Measurements from ENCODE around the gene EXOC3L1.

The EXOC3L1 gene

DNA sequence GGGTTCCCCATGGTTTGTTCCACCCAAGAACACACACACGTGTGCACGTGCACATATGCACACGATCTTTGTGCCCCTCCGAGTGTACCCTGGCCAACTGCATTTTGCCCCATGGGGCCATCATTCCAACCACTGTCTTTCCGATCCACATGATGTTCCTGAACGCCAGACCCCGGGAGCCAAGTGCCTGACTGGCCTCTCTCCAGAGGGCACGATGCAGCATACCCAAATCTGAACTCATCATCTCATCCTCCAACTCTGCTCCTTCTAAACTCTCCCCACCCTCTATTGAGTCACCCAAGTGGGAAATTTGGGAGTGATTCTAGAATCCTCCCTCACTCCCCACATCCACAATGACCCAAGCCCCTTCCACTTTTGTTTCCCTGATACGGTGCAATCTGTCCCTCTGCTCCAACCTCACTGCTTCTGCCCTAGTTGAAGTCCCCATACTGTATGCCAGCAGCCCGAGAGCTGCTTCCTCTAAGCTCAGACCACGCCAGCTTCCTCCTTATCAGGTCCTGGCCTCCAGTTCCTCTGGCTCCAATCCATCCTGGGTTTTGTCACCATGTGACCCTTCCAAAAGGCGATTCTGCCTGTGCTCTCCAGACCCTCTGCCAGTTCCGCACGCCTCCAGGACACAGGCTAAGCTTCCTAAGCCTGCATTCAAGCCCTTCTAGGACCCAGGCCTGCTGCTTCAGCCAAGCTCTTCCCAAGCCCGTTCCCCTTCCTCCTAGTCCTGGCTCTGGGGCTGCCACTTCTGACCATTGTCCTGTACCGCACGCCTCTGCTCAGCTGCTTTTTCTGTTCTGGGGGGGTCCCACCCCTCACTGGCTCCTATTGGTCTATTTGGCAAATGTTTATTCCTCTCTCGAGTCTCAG, 26.9 kb upstream of the EXOC3L1 start:
- no peak for DNase-seq

DNA sequence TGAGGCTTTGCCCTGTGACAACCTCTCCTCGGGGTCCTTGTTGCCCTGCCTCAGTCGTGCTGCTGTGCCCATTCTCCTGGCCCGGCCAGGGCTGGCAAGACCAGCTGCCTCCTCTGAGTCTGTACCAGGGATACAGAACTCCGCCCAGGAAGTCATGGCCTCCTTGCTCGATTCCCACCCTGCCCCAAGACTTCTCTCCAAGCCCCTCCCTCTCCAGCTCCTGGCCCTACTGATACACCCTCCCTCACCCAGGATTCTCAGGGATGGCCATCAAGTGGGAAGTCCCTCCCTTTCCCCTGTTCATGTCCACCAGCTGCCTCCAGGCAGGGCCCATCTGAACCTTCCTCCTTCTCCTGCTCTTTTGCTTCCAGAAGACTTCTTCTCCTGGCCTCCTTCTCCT, 25.8 kb upstream of the EXOC3L1 start:
- no peak for DNase-seq

DNA sequence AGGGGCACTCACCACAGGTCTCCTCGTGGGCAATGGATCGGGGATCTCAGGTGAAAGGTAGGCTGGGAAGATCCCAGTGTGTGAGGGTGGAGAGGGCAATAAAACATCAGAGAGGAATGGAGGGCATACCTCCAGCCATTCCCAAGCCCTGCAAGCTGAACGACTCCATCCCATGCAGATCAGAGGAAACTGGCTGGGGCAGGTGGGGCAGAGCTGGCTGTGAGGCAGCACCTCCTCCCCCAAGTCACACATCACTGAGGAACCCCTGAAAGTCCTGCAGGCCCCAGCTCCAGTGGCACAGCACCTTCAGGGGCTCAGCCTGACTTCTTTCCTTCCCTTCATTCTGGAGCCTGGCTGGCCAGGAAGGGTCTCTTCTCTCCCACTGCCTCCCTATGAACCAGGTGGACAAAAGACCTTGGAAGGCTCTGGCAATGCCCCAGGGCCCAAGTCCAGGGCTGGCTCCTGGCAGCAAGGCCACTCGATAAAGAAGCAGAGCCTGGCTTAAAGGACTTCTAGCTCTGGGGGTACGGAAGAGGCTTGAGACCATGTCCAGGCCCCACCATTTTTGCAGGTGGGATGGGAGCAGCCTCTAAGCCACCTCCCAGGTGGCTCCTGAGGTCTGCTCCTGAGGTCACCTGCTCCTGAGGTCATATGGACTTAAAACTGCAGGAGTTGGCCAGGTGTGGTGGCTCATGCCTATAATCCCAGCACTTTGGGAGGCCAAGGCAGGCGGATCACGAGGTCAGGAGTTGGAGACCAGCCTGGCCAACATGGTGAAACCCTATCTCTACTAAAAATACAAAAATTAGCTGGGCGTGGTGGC, 23.5 kb upstream of the EXOC3L1 start:
- DNase-seq = no peak

DNA sequence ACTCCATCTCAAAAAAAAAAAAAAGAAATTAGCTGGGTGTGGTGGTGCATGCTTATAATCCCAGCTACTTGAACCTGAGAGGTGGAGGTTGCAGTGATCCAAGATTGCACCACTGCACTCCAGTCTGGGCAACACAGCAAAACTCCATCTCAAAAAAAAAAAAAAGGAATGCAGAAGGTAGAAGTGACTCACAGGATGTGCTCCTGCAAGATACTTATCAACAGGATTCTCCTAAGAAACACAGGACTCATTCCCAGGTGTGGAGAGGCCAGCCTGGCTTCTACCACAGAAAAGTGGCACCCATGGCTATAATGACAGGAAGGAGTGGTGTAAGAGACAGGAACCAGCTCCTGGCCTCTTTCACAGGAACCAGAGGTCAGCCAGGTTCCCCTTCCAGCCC, 22.8 kb upstream of the EXOC3L1 start:
- DNase-seq = no peak

DNA sequence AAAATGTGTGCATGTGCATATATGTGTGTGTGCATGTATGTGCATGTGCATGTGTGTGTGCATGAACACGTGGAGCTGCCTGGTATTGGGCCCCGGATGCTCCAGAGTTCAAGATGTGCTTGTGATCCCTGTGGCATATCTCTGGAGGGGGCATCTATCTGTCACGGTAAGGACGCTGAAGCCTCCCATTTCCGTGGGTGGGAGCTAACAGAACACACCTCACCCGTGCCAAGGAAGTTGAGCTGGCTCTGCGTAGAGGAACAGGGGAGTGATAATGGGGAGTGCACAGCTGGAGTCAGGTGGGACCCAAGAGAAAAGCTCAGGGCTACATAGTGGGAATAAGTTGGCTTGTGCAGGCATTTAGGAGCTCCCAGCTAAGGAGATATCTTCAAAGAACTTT, 21.7 kb upstream of the EXOC3L1 start:
- no peak for DNase-seq

DNA sequence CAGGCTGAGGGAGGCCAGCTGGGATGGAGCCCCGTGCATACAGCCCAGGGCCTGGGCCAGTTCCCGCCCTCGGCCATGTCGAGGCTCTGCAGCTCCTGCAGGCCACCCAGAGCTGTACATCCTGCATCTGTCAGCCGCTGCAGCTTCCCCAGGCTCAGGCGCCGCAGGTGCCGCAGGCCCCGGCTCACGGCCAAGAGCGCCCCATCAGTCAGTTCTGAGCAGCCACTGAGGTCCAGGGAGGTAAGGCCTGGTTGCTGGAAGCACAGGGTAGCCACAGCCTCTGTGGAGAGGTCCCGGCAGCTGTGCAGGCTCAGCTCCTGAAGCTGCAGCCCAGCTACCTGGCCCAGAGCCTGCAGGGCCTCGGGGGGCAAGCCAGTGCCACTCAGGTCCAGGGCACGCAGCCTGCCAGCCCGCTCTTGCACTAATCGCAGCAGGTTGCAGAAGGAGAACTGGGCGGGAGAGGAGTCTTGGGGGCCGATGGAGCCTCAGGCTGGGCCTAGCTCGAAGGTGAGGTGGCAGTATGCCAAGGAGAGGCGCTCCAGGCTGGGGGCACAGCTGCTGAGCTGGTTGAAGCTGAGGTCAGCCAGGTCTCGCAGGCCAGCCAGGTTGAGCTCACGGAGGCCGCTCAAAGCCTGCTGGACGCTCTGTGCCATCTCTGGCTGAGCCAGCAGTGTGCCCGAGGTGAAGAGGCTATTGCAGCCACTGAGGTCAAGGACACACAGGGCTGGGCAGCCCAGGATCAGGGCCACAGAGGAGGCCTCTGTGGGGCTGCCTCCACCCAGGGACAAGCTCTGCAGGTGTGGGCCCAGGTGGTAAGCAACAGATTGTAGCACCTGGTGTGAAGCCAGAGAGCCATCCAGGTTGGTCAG, 20.4 kb upstream of the EXOC3L1 start:
- DNase-seq = no peak

DNA sequence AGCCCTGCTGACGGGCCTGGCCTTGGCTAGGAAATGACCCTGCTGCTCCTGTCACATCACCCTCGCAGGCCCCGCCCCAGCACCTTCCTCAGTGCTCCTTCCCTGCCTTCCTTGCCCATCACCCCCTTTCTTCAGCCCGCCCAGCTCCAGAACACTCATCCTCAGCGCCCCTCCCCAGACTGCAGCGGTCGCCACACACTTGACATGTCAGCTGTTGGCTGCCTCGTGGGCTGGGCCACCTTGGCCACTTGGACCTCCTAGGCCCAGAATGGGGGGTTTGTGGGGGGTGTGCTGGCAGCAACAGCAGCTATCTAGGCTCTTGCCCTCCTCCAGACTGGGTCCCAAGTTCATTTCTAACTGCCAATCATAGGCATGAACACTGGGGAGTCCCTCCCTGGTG, 19.6 kb upstream of the EXOC3L1 start:
- no peak for DNase-seq

DNA sequence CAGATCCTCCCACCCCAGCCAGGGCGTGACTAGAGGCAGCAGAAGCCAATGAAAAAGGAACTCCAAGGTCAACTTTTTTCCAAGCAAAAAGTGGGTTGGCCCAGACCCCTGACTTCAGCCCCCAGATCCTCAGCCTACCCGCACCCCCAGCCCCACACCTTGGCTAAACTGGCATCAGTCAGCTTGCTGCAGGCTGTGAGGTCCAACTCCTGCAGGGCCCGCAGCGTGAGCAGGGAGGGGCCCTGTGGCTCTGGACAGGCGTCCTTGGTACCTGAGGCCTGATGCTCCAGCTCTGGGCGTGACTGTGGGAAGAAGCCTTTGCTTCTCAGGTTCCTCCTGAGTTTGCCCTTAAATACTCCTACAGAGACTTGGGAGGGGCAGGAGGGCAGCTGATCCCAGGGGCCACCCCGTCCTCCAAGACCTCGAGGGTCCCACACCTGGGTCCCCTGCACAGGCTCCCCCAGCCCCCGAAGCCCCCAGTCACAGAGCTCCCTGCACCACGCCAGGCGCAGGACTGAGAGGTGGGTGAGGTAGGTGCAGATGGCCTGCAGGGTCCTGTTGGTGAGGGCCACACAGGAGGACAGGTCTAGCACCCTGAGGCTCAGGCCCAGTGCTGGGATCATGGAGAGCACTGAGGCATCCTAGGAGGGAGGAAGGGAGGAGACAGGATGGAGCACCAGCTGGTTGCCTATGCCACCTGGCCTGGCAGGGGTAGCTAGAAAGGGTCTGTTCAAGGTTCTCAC, 18.4 kb upstream of the EXOC3L1 start:
- no peak for DNase-seq

DNA sequence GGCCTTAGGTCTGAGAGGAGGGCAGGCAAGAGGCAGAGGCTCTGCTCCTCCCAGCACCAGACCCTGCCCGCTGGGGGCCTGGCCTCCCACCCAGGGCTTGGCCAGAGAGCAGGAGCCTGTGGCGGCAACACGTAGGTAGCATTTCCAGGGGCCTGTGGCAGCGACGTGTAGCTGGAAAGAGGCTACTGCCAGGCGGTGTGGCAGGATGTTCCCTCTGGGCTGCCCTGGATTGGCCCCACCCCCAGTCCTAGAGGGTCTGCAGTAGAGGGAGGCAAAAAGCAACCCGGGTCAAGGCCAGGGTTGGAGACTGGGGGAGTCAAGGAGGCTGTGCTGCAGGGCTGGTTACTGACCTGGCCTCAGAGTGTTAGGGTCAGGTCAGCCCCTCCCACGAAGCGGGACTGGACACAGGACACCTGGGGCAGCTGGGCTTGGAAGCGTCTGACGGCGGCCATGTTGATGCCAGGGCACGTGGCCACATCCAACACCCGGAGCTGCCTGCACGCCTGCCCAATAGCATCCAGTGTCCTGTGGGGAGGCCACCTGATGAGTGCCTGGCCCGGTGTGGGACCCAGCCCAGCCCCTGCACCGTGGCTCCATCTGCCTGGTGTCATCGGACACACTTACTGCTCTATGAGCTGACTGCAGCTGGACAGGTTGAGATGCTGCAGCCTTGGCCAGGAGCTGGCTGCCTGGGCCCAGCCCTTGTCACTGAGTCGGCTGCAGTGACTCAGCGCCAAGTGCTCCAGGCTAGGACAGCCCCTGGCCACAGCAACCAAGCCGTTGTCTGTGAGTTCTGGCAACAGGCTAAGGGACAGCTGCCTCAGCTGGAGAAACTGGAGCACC, 17.5 kb upstream of the EXOC3L1 start:
- DNase-seq = no peak

DNA sequence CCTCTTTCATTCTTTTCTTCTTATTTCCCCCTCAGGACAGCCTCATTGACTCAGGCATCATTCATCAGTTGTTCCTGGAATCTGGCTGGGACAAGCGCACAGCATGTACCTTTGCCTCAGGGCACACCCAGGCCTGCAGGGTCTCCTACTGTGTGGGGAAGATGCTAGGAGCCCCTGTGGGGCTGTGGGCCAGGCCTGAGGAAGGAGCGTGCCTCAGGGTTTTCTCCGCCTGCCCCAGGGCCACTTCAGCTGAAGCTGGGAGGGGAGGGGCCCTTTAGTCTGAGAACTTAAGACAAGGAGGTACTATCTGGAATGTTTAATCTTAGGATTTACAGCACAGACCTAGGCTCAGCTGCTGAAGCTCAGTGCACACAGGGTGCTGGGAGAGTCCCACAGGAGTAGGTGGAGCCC, 16.9 kb upstream of the EXOC3L1 start:
- DNase-seq = no peak

DNA sequence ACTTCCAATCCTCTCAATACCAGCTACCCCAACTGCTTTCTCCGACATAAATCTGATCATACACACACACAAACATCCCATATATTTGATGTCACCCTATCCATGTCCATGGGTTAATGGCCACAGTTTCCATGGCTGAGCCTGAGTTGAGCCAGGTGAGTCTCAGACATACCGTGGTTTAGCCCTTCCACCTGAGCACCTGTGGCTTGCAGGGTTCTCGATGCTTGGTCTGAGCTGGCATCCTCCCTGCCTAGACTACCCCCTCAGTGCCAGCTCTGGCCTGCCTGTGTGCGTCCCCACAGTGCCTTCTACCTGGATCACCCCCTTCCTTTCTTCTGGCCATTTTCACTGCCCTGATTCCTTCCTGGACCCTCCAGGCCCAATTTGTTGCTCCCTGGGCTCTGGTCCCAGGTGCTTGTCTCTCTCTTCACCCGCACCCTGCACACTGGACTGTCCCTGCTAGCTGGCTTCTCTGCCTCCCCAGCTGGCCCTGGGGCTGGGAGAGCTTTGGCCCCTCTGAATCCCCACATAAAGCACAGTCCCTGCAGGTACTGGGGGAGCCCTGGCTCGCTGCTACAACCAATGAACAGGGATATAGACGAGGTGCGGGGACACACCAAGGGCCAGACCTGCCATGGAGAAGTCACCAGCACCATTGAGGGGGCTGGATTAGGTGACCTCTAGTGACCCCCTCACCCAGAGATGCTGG, 16.3 kb upstream of the EXOC3L1 start:
- no peak for DNase-seq

DNA sequence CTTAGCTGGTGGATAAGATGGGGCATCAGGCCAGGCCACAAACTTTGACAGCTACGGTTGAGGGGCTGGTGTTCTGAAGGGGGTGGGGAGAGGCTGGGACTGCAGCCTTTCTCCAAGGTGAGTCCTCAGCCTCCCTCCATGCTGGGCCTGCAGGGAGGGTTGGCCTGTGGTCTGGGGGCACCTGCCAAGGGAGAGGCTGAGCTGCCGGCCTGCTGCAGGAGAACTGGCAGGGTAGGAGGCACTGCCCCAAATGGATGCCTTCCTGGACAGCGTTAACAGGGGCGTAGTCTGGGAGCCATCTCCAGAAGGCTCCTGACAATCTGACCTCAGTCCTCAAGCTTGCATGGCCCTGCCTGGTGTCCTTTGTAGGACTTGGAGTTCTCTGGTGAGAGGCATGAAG, 14.1 kb upstream of the EXOC3L1 start:
- no peak for DNase-seq

DNA sequence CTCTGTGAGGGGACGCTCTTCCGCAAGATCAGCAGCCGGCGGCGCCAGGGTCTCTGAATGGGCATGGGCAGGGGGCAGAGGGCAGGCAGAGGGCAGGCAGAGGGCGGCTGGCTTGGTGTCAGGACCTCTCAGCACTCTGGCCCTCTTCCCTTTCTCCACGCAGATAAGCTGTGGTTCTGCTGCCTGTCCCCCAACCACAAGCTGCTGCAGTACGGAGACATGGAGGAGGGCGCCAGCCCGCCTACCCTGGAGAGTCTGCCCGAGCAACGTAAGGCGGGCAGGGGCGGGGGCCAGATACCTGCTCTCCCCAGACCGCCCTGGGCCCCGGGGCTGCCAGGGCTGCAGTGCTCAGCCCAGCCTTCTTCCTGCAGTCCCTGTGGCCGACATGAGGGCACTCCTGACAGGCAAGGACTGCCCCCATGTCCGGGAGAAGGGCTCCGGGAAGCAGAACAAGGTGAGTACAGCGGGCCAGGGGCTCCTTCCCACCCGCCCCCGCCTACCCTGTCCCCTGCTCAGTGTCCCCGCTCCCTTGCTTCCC, 13.1 kb upstream of the EXOC3L1 start:
- no peak for DNase-seq

DNA sequence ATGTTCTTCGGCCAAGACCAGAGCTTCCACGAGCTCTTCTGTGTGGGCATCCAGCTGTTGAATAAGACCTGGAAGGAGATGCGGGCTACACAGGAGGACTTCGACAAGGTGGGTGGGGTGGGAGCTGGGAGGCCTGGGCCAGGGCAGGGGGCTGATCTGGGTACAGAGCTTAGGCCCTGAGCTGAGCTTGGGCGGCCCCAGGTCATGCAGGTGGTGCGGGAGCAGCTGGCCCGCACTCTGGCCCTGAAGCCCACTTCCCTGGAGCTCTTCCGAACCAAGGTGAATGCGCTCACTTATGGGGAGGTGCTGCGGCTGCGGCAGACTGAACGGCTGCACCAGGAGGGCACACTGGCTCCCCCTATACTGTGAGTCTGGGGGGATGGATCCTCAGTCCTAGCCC, 12.5 kb upstream of the EXOC3L1 start:
- DNase-seq = no peak

DNA sequence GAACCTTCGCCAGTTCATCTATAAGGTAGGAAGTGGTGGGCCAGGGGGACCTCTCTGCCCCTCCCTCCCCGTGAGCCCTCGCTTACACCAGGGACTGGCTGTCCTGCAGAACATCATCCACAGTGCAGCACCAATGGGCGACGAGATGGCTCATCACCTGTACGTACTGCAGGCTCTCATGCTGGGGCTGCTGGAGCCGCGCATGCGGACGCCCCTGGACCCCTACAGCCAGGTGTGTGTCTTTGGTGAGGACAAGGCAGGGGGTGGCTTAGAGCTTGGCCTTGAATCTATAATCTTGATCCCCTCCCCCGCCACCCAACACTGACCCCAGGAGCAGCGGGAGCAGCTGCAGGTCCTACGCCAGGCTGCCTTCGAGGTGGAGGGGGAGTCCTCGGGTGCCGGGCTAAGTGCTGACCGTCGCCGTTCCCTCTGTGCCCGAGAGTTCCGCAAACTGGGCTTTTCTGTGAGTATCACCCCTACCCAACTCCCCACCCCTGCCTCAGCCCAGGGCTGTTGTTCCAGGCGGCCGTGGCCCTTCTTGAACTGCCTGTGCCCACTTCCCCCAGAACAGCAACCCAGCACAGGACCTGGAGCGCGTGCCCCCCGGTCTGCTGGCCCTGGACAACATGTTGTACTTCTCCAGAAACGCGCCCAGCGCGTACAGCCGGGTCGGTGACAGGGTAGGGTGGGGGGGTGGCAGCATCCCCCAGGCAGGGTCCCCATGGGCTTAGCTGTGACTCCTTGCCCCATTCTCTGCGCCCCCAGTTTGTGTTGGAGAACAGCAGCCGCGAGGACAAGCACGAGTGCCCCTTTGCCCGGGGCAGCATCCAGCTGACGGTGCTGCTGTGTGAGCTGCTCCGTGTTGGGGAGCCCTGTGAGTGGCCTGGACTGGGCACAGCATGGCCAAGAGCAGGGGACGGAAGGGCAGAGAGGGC, 11.7 kb upstream of the EXOC3L1 start:
- no peak for DNase-seq

DNA sequence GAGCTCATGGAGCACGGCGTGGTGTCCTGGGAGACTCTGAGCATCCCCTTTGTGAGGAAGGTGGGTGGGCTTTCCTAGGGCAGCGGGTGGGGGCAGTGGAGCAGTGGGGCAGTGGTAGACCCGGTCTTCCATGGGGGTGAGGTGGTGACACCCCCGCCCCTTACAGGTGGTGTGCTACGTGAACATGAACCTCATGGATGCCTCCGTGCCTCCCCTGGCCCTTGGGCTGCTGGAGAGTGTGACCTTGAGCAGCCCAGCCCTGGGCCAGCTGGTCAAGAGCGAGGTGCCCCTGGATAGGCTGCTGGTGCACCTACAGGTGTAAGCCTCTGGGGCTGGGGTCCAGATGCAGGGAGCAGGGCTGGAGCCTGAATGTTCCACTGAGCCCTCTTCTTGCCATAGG, 10.6 kb upstream of the EXOC3L1 start:
- no peak for DNase-seq

DNA sequence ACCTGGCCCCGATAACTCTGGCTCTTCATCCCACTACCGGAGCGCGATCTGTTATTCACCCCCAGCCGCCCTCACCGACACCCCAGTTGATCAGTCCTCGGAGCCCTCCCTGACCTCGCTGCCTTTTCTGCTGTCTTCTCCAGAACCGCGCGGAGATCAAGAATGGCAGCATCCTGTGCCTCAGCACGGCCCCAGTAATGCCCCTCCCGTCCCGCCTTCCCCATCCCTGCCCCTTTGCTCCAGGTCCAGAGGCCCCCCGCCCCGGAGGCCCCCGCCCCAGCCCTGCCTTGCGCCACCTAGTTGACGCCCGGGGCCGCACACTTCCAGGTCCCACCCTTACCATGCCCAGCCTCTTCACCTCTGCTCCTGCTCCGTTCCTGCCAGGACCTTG, 9.9 kb upstream of the EXOC3L1 start:
- no peak for DNase-seq

DNA sequence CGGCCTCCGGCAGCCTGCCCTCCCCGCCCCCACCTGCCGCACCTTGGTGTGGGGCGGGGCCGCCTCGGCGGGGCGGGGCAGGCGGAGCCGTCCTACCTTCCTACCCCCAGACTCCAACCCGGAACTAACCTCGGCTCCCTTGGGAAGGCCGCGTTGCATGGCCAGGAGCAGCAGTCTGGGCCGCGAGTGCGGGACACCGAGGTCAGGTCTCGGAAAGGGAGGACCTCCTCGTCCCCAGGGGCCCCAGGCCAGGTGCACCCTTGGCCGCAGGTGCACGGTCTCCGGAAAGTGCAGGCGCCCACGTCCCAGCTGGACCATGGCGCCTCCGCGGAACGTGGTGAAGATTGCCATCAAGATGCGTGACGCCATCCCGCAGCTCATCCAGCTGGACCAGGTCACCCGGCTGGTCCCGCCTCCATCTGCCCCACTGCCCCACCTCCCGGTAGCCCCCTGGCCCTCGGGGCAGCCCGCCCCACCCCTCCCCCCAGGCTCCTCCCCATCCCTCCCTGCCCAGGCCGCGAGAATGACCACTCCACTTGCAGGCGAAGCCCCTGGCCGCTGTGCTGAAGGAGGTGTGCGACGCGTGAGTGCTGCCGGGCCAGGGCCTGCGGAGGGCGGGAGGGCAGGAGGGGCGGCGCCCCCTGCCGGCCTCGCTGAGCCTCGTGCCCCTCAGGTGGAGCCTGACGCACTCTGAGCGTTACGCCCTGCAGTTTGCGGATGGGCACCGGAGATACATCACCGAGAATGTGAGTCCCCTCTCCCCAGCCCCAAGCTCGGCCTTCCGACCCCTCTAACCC, 9.3 kb upstream of the EXOC3L1 start, which contains the start of gene ELMO3:
TSS of gene ELMO3 (plus strand) at position 121 of the 797 bp plus-strand sequence. CDS start at position 317, 196 bp downstream.
- DNase-seq = no peak

Data from NCI-H1417 treated with DMSO at 0.1 percent for 48 hours (cell line).